GM23338 (cell line): ENCODE data around the gene CEP85. TPM values are rescaled to one million over a fixed set of nuclear protein-coding genes. Genes with fewer than 3 reads are reported as not detected.

Source experiments
- ATAC-seq: fragments of 200-7000 bp; cut with Tn5 transposase; 3 replicates; pipeline ENCODE4 v1.9.1; 2020
- DNase-seq: peaks from one replicate; pipeline ENCODE4 v3.0.0-alpha.2; 2015; ENCODE audit warnings: low spot score
- H2AFZ ChIP-seq: fragments of 200-600 bp; sonication (generic); 2 replicates; pipeline ENCODE4 v1.8.0; 2016; ENCODE audit warnings: antibody characterized with exemption, mild to moderate bottlenecking, moderate library complexity
- H3F3A ChIP-seq: fragments of 200-600 bp; sonication (generic); replicated peaks from 2 replicates; pipeline ENCODE4 v1.8.0; 2017; ENCODE audit warnings: antibody characterized with exemption, mixed run types, low read depth
- H3K27ac ChIP-seq: fragments of 200-600 bp; sonication (generic); 2 replicates; pipeline ENCODE4 v1.6.1; 2016; ENCODE audit warnings: low read depth
- H3K27me3 ChIP-seq: fragments of 200-600 bp; sonication (generic); 2 replicates; pipeline ENCODE4 v1.8.0; 2016; ENCODE audit warnings: mild to moderate bottlenecking, mixed run types, moderate library complexity; ENCODE audit not compliant: insufficient read depth
- H3K36me3 ChIP-seq: fragments of 200-600 bp; sonication (generic); 2 replicates; pipeline ENCODE4 v1.8.0; 2016; ENCODE audit warnings: mild to moderate bottlenecking; ENCODE audit not compliant: insufficient read depth
- H3K4me1 ChIP-seq: fragments of 200-600 bp; sonication (generic); 2 replicates; pipeline ENCODE4 v1.8.0; 2016; ENCODE audit warnings: mild to moderate bottlenecking, moderate library complexity; ENCODE audit not compliant: insufficient read depth
- H3K4me2 ChIP-seq: fragments of 200-600 bp; sonication (generic); 2 replicates; pipeline ENCODE4 v1.7.1; 2017; ENCODE audit warnings: mixed run types
- H3K4me3 ChIP-seq: fragments of 200-600 bp; sonication (generic); 2 replicates; pipeline ENCODE4 v1.6.1; 2016; ENCODE audit warnings: mixed run types
- H3K79me2 ChIP-seq: fragments of 200-600 bp; sonication (generic); replicated peaks from 2 replicates; pipeline ENCODE4 v1.8.0; 2017; ENCODE audit warnings: mild to moderate bottlenecking; ENCODE audit not compliant: insufficient read depth
- H3K9me2 ChIP-seq: fragments of 200-600 bp; sonication (generic); 2 replicates; pipeline ENCODE4 v1.8.0; 2017; ENCODE audit not compliant: insufficient read depth
- H4K20me1 ChIP-seq: fragments of 200-600 bp; sonication (generic); replicated peaks from 2 replicates; pipeline ENCODE4 v1.8.0; 2017; ENCODE audit warnings: mild to moderate bottlenecking; ENCODE audit not compliant: insufficient read depth
- H3K27ac Mint-ChIP-seq: 2 replicates; pipeline ENCODE4 v1.8.0; 2020; ENCODE audit warnings: inconsistent platforms, mild to moderate bottlenecking, moderate library complexity, mixed read lengths
- H3K27me3 Mint-ChIP-seq: 3 replicates; pipeline ENCODE4 v1.8.0; 2022; ENCODE audit warnings: low read depth, mild to moderate bottlenecking, moderate library complexity, mixed read lengths, inconsistent platforms; ENCODE audit not compliant: insufficient read depth, poor library complexity
- H3K36me3 Mint-ChIP-seq: 3 replicates; pipeline ENCODE4 v1.8.0; 2021; ENCODE audit warnings: low read depth, mild to moderate bottlenecking, inconsistent platforms, moderate library complexity, mixed read lengths
- H3K4me1 Mint-ChIP-seq: 3 replicates; pipeline ENCODE4 v1.8.0; 2020; ENCODE audit warnings: mild to moderate bottlenecking, inconsistent platforms, mixed read lengths
- H3K4me3 Mint-ChIP-seq: 3 replicates; pipeline ENCODE4 v1.8.0; 2021; ENCODE audit warnings: moderate library complexity, mild to moderate bottlenecking, inconsistent platforms, mixed read lengths
- H3K9me3 Mint-ChIP-seq: 3 replicates; pipeline ENCODE4 v1.8.0; 2020; ENCODE audit warnings: moderate library complexity, mild to moderate bottlenecking, inconsistent platforms, mixed read lengths
- EZH2phosphoT487 ChIP-seq: fragments of 200-600 bp; sonication (generic); IDR thresholded peaks from one replicate; pipeline ENCODE4 v1.8.1; 2018; ENCODE audit warnings: antibody characterized with exemption; ENCODE audit not compliant: unreplicated experiment
- NANOG ChIP-seq: IDR thresholded peaks from 2 replicates; pipeline ENCODE4 v1.6.1; 2016; ENCODE audit warnings: antibody characterized with exemption, borderline replicate concordance
- POLR2AphosphoS5 ChIP-seq: IDR thresholded peaks from 2 replicates; pipeline ENCODE4 v1.6.1; 2016; ENCODE audit warnings: antibody characterized with exemption, low read depth
- STAT1 ChIP-seq: IDR thresholded peaks from one replicate; pipeline ENCODE4 v1.6.1; 2016; ENCODE audit warnings: antibody characterized with exemption; ENCODE audit not compliant: unreplicated experiment
- ZNF114 ChIP-seq: fragments of 250-450 bp; sonication (Bioruptor Pico); IDR thresholded peaks from 2 replicates; pipeline ENCODE4 v1.5.0; 2020; ENCODE audit warnings: mild to moderate bottlenecking, moderate library complexity
- ZNF331 ChIP-seq: fragments of 250-450 bp; sonication (Bioruptor Pico); IDR thresholded peaks from 2 replicates; pipeline ENCODE4 v1.5.0; 2020; ENCODE audit warnings: low read depth, mild to moderate bottlenecking, moderate library complexity
- polyA plus RNA-seq: library from polyadenylated mRNA; unstranded; fragments of >200 nt; fragmentation: Nextera tagmentation; extraction: Ambion mirVana; gene quantifications from 2 replicates; pipeline ENCODE4 v1.2.1, GENCODE V29; 2016
- total RNA-seq: library from RNA; depleted of rRNA; stranded (reverse); fragments of >200 nt; shearing (Covaris generic); gene quantifications from 2 replicates; pipeline ENCODE4 v1.2.3, GENCODE V29; 2014
- TF ChIP-seq, protein P1 (sequence below): IDR thresholded peaks from 2 replicates; pipeline ENCODE4 v1.6.1; 2016; ENCODE audit warnings: antibody characterized with exemption
- TF ChIP-seq, protein P2 (sequence below): IDR thresholded peaks from one replicate; pipeline ENCODE4 v1.6.1; 2018; ENCODE audit warnings: antibody characterized with exemption; ENCODE audit not compliant: unreplicated experiment
- TF ChIP-seq, protein P3 (sequence below): fragments of 250-450 bp; sonication (Bioruptor Pico); IDR thresholded peaks from 2 replicates; pipeline ENCODE4 v1.5.0; 2020; ENCODE audit warnings: mild to moderate bottlenecking, moderate library complexity

The CEP85 gene
- total and polyA plus RNA-seq, 2 experiments from 2014 or later = 12.8 to 36.8 TPM

DNA sequence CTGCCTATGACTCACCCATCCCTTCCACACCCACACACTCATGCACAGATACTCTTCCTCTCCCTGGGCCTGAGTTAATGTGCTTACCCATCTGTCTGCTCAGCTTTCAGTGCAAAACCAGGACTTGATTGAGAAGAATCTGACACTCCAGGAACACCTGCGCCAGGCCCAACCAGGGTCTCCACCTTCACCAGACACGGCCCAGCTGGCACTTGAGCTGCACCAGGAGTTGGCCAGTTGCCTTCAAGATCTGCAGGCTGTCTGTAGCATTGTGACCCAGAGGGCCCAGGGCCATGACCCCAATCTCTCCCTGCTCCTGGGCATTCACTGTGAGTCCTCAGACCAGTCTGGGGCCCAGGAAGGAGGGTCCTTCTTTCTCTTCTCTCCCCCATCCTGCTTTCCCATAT is 42.4 kb downstream of the CEP85 start:
- Histone ChIP-seq H3K9me2 (no peaks in the 10 kb centered on the region), H3K4me3 (no peak overlapping the region), H3K27ac (no peak overlapping the region), H3K4me2 (no peak overlapping the region), H3K27me3 (no peaks in the 10 kb centered on the region), H3K4me1 (peaks cover 6% of the 10 kb centered on the region), H3K79me2 (no peaks in the 10 kb centered on the region), H2AFZ (no peak overlapping the region), H3K36me3 (peaks cover 31% of the 10 kb centered on the region), H4K20me1 (no peaks in the 10 kb centered on the region; the same call in 1 of the 2 replicates), H3F3A (peaks cover 28% of the 10 kb centered on the region)
- Mint-ChIP-seq H3K27me3 (peaks cover 13% of the 10 kb centered on the region), H3K4me1 (peaks cover 33% of the 10 kb centered on the region), H3K4me3 (no peak overlapping the region), H3K9me3 (no peaks in the 10 kb centered on the region; the same call in 2 of the 3 replicates), H3K36me3 (peaks cover 70% of the 10 kb centered on the region), H3K27ac (no peak overlapping the region)
- no peak for ATAC-seq
- DNase-seq = no peak
- TF ChIP-seq EZH2phosphoT487 (no peak), POLR2AphosphoS5 (no peak), STAT1 (no peak), ZNF114 (CRISPR knock-in tag) (no peak), ZNF331 (CRISPR knock-in tag) (no peak), NANOG (no peak)
- TF ChIP-seq, protein P1, sequence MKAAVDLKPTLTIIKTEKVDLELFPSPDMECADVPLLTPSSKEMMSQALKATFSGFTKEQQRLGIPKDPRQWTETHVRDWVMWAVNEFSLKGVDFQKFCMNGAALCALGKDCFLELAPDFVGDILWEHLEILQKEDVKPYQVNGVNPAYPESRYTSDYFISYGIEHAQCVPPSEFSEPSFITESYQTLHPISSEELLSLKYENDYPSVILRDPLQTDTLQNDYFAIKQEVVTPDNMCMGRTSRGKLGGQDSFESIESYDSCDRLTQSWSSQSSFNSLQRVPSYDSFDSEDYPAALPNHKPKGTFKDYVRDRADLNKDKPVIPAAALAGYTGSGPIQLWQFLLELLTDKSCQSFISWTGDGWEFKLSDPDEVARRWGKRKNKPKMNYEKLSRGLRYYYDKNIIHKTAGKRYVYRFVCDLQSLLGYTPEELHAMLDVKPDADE = no peak
- TF ChIP-seq, protein P2, sequence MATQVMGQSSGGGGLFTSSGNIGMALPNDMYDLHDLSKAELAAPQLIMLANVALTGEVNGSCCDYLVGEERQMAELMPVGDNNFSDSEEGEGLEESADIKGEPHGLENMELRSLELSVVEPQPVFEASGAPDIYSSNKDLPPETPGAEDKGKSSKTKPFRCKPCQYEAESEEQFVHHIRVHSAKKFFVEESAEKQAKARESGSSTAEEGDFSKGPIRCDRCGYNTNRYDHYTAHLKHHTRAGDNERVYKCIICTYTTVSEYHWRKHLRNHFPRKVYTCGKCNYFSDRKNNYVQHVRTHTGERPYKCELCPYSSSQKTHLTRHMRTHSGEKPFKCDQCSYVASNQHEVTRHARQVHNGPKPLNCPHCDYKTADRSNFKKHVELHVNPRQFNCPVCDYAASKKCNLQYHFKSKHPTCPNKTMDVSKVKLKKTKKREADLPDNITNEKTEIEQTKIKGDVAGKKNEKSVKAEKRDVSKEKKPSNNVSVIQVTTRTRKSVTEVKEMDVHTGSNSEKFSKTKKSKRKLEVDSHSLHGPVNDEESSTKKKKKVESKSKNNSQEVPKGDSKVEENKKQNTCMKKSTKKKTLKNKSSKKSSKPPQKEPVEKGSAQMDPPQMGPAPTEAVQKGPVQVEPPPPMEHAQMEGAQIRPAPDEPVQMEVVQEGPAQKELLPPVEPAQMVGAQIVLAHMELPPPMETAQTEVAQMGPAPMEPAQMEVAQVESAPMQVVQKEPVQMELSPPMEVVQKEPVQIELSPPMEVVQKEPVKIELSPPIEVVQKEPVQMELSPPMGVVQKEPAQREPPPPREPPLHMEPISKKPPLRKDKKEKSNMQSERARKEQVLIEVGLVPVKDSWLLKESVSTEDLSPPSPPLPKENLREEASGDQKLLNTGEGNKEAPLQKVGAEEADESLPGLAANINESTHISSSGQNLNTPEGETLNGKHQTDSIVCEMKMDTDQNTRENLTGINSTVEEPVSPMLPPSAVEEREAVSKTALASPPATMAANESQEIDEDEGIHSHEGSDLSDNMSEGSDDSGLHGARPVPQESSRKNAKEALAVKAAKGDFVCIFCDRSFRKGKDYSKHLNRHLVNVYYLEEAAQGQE = no peak
- TF ChIP-seq, protein P3, sequence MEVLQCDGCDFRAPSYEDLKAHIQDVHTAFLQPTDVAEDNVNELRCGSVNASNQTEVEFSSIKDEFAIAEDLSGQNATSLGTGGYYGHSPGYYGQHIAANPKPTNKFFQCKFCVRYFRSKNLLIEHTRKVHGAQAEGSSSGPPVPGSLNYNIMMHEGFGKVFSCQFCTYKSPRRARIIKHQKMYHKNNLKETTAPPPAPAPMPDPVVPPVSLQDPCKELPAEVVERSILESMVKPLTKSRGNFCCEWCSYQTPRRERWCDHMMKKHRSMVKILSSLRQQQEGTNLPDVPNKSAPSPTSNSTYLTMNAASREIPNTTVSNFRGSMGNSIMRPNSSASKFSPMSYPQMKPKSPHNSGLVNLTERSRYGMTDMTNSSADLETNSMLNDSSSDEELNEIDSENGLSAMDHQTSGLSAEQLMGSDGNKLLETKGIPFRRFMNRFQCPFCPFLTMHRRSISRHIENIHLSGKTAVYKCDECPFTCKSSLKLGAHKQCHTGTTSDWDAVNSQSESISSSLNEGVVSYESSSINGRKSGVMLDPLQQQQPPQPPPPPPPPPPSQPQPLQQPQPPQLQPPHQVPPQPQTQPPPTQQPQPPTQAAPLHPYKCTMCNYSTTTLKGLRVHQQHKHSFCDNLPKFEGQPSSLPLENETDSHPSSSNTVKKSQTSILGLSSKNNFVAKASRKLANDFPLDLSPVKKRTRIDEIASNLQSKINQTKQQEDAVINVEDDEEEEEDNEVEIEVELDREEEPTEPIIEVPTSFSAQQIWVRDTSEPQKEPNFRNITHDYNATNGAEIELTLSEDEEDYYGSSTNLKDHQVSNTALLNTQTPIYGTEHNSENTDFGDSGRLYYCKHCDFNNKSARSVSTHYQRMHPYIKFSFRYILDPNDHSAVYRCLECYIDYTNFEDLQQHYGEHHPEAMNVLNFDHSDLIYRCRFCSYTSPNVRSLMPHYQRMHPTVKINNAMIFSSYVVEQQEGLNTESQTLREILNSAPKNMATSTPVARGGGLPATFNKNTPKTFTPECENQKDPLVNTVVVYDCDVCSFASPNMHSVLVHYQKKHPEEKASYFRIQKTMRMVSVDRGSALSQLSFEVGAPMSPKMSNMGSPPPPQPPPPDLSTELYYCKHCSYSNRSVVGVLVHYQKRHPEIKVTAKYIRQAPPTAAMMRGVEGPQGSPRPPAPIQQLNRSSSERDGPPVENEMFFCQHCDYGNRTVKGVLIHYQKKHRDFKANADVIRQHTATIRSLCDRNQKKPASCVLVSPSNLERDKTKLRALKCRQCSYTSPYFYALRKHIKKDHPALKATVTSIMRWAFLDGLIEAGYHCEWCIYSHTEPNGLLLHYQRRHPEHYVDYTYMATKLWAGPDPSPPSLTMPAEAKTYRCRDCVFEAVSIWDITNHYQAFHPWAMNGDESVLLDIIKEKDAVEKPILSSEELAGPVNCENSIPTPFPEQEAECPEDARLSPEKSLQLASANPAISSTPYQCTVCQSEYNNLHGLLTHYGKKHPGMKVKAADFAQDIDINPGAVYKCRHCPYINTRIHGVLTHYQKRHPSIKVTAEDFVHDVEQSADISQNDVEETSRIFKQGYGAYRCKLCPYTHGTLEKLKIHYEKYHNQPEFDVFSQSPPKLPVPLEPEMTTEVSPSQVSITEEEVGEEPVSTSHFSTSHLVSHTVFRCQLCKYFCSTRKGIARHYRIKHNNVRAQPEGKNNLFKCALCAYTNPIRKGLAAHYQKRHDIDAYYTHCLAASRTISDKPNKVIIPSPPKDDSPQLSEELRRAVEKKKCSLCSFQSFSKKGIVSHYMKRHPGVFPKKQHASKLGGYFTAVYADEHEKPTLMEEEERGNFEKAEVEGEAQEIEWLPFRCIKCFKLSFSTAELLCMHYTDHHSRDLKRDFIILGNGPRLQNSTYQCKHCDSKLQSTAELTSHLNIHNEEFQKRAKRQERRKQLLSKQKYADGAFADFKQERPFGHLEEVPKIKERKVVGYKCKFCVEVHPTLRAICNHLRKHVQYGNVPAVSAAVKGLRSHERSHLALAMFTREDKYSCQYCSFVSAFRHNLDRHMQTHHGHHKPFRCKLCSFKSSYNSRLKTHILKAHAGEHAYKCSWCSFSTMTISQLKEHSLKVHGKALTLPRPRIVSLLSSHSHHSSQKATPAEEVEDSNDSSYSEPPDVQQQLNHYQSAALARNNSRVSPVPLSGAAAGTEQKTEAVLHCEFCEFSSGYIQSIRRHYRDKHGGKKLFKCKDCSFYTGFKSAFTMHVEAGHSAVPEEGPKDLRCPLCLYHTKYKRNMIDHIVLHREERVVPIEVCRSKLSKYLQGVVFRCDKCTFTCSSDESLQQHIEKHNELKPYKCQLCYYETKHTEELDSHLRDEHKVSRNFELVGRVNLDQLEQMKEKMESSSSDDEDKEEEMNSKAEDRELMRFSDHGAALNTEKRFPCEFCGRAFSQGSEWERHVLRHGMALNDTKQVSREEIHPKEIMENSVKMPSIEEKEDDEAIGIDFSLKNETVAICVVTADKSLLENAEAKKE (CRISPR knock-in tag) = no peak
